ENCODE data around the gene ASNS.

Gene ASNS

DNA sequence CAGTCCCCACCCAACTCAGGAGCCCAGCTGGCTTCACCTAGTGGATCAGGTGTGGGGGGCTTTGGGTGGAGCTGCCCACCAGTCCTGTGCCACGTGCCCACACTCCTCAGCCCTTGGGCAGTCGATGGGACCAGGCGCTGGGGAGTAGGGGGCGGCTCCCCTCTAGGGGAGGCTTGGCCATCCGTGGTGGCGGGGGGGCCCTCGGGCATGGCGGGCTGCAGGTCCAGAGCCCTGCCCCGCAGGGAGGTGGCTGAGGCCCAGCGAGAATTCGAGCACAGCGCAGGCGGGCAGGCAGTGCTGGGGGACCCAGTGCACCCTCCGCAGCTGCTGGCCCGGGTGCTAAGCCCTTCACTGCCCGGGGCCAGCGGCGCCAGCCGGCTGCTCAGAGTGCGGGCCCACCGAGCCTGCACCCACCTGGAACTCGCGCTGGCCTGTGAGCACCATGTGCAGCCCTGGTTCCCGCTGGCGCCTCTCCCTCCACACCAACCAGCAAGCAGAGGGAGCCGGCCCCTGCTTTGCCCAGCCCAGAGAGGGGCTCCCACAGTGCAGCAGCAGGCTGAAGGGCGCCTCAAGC is 29.3 kb downstream of the ASNS start:
- no peak for DNase-seq (ENCODE audit: low read depth)

- no peak for DNase-seq (ENCODE audit: low read depth)
Measured at GRCh38 chr7:97842006-97842405, 30.2 kb downstream of the ASNS start.

- peak; percentile 11 for DNase-seq (ENCODE audit: low read depth)
Measured at GRCh38 chr7:97835296-97836138, 36.7 kb downstream of the ASNS start.

DNA sequence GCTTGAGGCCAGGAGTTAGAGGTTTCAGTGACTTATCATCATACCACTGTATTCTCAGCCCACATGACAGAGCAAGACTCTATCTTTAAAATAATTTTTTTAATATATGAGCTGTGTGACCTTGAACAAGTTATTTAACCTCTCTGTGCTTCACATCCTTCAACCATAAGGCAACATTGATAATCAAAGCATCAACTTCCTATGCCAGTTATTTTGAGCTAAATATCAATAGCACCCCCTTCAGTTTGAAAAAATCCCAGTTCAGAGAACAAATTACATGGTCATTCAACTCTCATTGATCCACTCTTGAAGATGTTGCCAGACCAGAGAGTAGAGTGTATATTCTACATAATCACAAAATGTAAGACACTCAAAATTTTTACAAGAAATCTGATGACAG is 53.0 kb downstream of the ASNS start:
- DNase-seq (ENCODE audit: low read depth): no peak

DNA sequence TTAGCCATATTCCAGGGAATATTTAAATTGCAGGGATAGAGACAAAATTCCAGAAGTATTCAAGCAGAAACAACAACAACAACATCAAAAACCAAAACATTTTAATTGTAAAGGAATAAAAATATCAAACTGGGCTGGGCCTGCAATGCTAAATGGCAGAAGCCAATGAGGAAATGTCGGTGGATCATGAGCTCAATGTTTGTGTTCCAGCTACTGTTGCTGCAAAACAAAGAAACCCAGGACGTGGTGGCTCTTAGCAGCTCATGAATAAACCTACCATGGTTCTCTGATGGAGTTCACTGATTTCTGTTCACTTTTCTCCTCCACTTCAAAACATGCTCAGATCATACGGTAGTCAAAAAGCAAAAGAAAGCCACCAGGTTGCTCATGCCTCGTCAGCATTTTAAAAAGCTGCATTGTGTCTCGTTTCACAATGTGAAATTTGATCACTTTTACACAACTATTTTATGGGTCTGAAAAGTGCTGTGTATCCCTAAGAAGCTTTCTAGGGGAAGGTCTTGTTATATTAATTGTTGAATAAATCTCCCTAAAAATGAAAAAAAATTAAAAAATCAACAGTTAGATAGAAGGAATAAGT is 54.0 kb downstream of the ASNS start:
- no peak for DNase-seq (ENCODE audit: low read depth)
